Endothelial cell of hepatic sinusoid (primary cell): ENCODE results near the gene OGFOD2.

Experiments used
- in situ Hi-C: cut with HindIII; loops from 2 replicates; pipeline ENCODE4 v1.10.0; 2017; ENCODE audit warnings: low sequenced_read_pairs

Gene OGFOD2

GRCh38 chr12:122974892-122975789, at the start of gene OGFOD2:
TSS of gene OGFOD2 (plus strand) at chr12:122975244. CDS start at chr12:122975252, 8 bp downstream.
- in situ Hi-C loops: no loop called here

GRCh38 chr12:122927756-122928403, 47.2 kb upstream of the OGFOD2 start:
- in situ Hi-C loops: loop anchor here (25.0 kb wide), 1 partner anchor 141 kb away; no protein-coding TSS in a partner anchor

GRCh38 chr12:122928404-122929147, 46.5 kb upstream of the OGFOD2 start:
- in situ Hi-C loops: loop anchor here (25.0 kb wide), 1 partner anchor 141 kb away; no protein-coding TSS in a partner anchor

GRCh38 chr12:122929148-122929538, 45.9 kb upstream of the OGFOD2 start:
- in situ Hi-C loops: loop anchor here (25.0 kb wide), 1 partner anchor 142 kb away; no protein-coding TSS in a partner anchor

GRCh38 chr12:122929812-122930211, 45.2 kb upstream of the OGFOD2 start:
- in situ Hi-C loops: loop anchor here (25.0 kb wide), 1 partner anchor 143 kb away; no protein-coding TSS in a partner anchor

- in situ Hi-C loops: loop anchor here (25.0 kb wide), 1 partner anchor 145 kb away; no protein-coding TSS in a partner anchor
Measured at GRCh38 chr12:122932207-122932606, 42.8 kb upstream of the OGFOD2 start.

- in situ Hi-C loops: loop anchor here (25.0 kb wide), 1 partner anchor 147 kb away; no protein-coding TSS in a partner anchor
Measured at GRCh38 chr12:122934722-122935121, 40.3 kb upstream of the OGFOD2 start.

- in situ Hi-C loops: loop anchor here (25.0 kb wide), 1 partner anchor 148 kb away; no protein-coding TSS in a partner anchor
Measured at GRCh38 chr12:122935318-122935717, 39.7 kb upstream of the OGFOD2 start.

- in situ Hi-C loops: loop anchor here (25.0 kb wide), 1 partner anchor 150 kb away; no protein-coding TSS in a partner anchor
Measured at GRCh38 chr12:122937622-122938091, 37.4 kb upstream of the OGFOD2 start.

- in situ Hi-C loops: loop anchor here (25.0 kb wide), 1 partner anchor 152 kb away; no protein-coding TSS in a partner anchor
Measured at GRCh38 chr12:122939125-122939524, 35.9 kb upstream of the OGFOD2 start.

- in situ Hi-C loops: loop anchor here (25.0 kb wide), 1 partner anchor 154 kb away; no protein-coding TSS in a partner anchor
Measured at GRCh38 chr12:122941351-122941750, 33.7 kb upstream of the OGFOD2 start.

GRCh38 chr12:122942637-122943036, 32.4 kb upstream of the OGFOD2 start:
- in situ Hi-C loops: loop anchor here (25.0 kb wide), 1 partner anchor 155 kb away; no protein-coding TSS in a partner anchor

GRCh38 chr12:122943196-122943595, 31.8 kb upstream of the OGFOD2 start:
- in situ Hi-C loops: loop anchor here (25.0 kb wide), 1 partner anchor 156 kb away; no protein-coding TSS in a partner anchor

- in situ Hi-C loops: loop anchor here (5.0 to 25.0 kb wide), 3 partner anchors 63 to 158 kb away; no protein-coding TSS in a partner anchor
Measured at GRCh38 chr12:122944605-122945592, 30.1 kb upstream of the OGFOD2 start.

GRCh38 chr12:122946690-122947341, 28.2 kb upstream of the OGFOD2 start:
- in situ Hi-C loops: loop anchor here (5.0 to 25.0 kb wide), 3 partner anchors 65 to 160 kb away; no protein-coding TSS in a partner anchor

- in situ Hi-C loops: loop anchor here (5.0 to 25.0 kb wide), 3 partner anchors 65 to 160 kb away; no protein-coding TSS in a partner anchor
Measured at GRCh38 chr12:122947352-122947792, 27.7 kb upstream of the OGFOD2 start.

GRCh38 chr12:122948605-122949004, 26.4 kb upstream of the OGFOD2 start:
- in situ Hi-C loops: loop anchor here (5.0 to 25.0 kb wide), 3 partner anchors 66 to 161 kb away; no protein-coding TSS in a partner anchor

- in situ Hi-C loops: loop anchor here (5.0 to 25.0 kb wide), 3 partner anchors 67 to 162 kb away; no protein-coding TSS in a partner anchor
Measured at GRCh38 chr12:122949405-122949804, 25.6 kb upstream of the OGFOD2 start.
